ENCODE results near the gene OPTN.
"Not testable (repeated sequence)": the region's sequence is repeated elsewhere in the genome, so short reads cannot be mapped to it uniquely, and the experiment has no call there.

Gene OPTN

GRCh38 chr10:13099666-13100348 lies at the start of gene OPTN:
TSS of gene OPTN (plus strand) at chr10:13100163. CDS start at chr10:13109123, 8,960 bp downstream.
- DNase-seq, result peak; percentile 94

- DNase-seq, result no peak
These were observed 48.8 kb upstream of the OPTN start for GRCh38 chr10:13051126-13051694.

GRCh38 chr10:13053208-13053607 lies 46.8 kb upstream of the OPTN start:
- DNase-seq, result not testable (repeated sequence)

- peak; percentile 58 for DNase-seq
These were observed 46.0 kb upstream of the OPTN start for GRCh38 chr10:13053794-13054462.

- DNase-seq, result no peak
These were observed 45.1 kb upstream of the OPTN start for GRCh38 chr10:13054844-13055243.

GRCh38 chr10:13056456-13057077 lies 43.4 kb upstream of the OPTN start:
- peak; percentile 60 for DNase-seq

GRCh38 chr10:13062803-13063202 lies 37.2 kb upstream of the OPTN start:
- DNase-seq, result no peak

GRCh38 chr10:13066527-13066926 lies 33.4 kb upstream of the OPTN start:
- no peak for DNase-seq

- DNase-seq, result no peak
These were observed 32.5 kb upstream of the OPTN start for GRCh38 chr10:13067431-13067830.

GRCh38 chr10:13068071-13068470 lies 31.9 kb upstream of the OPTN start:
- DNase-seq, result no peak

- DNase-seq, result no peak
These were observed 31.5 kb upstream of the OPTN start for GRCh38 chr10:13068484-13068883.

GRCh38 chr10:13072339-13072738 lies 27.6 kb upstream of the OPTN start:
- DNase-seq, result no peak

GRCh38 chr10:13074563-13075451 lies 25.2 kb upstream of the OPTN start:
- peak; percentile 84 for DNase-seq

- DNase-seq, result peak; percentile 97
These were observed 20.8 kb upstream of the OPTN start for GRCh38 chr10:13078912-13079775.

GRCh38 chr10:13079776-13080050 lies 20.2 kb upstream of the OPTN start:
- peak; percentile 77 for DNase-seq

GRCh38 chr10:13080643-13081042 lies 19.3 kb upstream of the OPTN start:
- DNase-seq, result peak; percentile 70

- DNase-seq, result not testable (repeated sequence)
These were observed 16.3 kb upstream of the OPTN start for GRCh38 chr10:13083700-13084099.

GRCh38 chr10:13086056-13086455 lies 13.9 kb upstream of the OPTN start:
- no peak for DNase-seq

- DNase-seq, result no peak
These were observed 12.4 kb upstream of the OPTN start for GRCh38 chr10:13087601-13087985.

- no peak for DNase-seq
These were observed 11.9 kb upstream of the OPTN start for GRCh38 chr10:13087986-13088618.

GRCh38 chr10:13089345-13089744 lies 10.6 kb upstream of the OPTN start:
- no peak for DNase-seq

- no peak for DNase-seq
These were observed 9.7 kb upstream of the OPTN start for GRCh38 chr10:13090289-13090688.
